Stimulated activated CD8-positive, alpha-beta memory T cell treated with anti-CD3 and anti-CD28 coated beads, Interleukin-12 subunit alpha, Interleukin-12 subunit beta, amount 100 ng/mL, for 4 hours (primary cell): Measurements from ENCODE around the gene MYO18B.

Experiments used
- DNase-seq: peaks from one replicate; pipeline ENCODE4 v3.0.0-alpha.2; 2020; ENCODE audit warnings: low read depth

MYO18B gene

GRCh38 chr22:25714070-25714469 lies 27.9 kb upstream of the MYO18B start:
- DNase-seq: no peak

DNA sequence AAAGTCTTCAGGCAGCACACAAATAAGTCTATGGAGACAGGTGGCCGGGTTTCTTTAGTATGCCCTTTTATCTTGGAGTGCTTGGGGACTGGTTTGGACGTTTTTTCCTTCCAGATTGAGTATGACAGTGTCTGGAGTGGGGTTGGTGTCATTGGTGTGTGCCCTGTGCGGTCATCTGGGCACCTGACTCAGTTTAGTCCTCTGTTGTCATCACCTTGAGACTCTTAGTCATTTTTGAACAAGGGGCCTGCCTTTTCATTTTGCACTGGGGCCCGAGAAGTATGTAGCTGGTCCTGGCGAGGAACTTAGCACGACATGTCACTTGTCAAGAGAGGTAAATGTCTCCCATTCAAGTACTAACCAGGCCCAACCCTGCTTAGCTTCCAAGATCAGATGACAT lies 27.2 kb upstream of the MYO18B start:
- DNase-seq: no peak

DNA sequence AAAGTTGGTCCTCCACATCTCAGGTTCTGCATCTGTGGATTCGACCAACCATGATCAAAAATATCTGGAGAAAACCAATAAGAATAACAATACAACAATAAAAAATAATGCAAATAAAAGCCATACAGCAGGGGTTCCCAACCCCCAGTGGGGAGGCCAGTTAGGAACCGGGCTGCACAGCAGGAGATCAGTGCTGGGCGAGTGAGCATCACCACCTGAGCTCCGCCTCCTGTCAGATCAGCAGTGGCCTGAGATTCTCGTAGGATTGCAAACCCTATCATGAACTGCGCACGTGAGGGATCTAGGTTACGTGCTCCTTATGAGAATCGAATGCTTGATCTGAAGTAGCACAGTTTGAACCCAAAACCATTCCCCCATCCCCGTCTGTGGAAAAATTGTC lies 25.4 kb upstream of the MYO18B start:
- DNase-seq: no peak

GRCh38 chr22:25718135-25718840 lies 23.7 kb upstream of the MYO18B start:
- DNase-seq: no peak

DNA sequence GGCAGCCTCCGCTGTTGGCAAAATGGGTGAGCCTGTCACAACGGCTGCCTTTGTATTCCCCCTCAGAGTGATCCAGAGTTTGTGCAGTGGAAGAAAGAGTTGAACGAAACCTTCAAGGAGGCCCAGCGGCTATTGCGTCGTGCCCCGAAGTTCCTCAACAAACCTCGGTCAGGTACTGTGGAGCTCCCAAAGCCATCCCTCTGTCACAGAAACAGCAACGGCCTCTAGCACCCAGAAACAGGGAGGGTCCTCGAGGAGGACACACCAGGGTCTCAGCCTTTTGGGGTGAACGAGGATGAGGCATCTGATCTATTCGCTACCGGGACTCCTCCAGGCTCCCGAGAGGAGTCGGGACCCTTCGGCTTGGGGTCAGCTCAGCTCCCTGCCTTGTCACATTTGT lies 19.8 kb upstream of the MYO18B start:
- DNase-seq: no peak

GRCh38 chr22:25722626-25723025 lies 19.4 kb upstream of the MYO18B start:
- DNase-seq: no peak

DNA sequence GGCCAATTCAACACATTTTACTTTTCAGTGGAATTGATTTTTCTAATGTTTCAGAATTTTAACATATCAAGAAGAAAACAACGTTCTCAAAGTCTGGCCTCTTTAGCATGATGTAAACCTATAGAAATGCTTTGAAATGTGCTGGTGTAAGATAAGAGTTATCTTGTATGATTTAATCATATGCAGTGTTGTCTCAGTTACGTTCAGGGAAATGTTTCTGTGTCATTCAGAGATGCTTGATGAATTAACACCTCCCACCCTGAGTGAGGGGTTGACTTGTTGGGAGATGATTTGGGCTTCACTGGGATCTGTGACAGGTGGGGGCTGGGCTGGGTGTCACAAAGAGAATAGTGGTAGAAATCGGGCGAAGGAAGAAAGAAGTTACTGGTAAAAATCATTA lies 15.7 kb upstream of the MYO18B start:
- DNase-seq: no peak

GRCh38 chr22:25728071-25728470 lies 13.9 kb upstream of the MYO18B start:
- DNase-seq: no peak

GRCh38 chr22:25729016-25729995 lies 12.7 kb upstream of the MYO18B start:
- DNase-seq: no peak

- no peak for DNase-seq
Observed at GRCh38 chr22:25735650-25736049, 6.3 kb upstream of the MYO18B start.

DNA sequence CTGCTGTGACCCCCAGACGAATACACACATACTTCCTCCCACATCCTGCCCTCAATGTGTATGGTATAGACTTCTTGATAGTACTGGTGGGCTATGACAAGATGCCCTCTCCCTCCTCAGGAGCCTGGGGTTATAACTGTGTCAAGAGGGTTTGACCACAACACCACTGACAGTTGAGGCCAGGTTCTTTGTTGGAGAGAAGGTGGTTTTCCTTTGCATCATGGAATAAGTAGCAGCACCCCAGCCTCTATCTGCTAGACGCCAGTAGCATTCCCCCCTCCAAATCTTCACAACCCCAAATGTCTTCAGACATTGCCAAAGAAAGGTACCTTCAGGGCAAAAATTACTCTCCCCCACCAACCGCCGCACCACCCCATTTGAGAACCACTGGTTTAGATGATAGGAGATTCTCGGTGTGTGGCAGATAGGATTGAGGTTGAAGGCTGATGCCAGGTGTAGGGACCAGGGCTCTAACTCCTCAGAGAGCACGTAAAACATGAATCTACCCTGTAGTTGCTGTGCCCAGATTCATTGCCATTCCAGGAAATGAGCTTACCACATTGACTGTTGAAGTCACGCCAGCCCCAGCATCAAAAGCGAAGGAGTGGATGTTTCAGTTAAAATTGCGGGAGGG lies 5.5 kb upstream of the MYO18B start:
- no peak for DNase-seq

- DNase-seq: no peak
Observed at GRCh38 chr22:25739659-25740344, 2.2 kb upstream of the MYO18B start.

GRCh38 chr22:25742918-25743708 lies 1.1 kb downstream of the MYO18B start:
- DNase-seq: no peak

DNA sequence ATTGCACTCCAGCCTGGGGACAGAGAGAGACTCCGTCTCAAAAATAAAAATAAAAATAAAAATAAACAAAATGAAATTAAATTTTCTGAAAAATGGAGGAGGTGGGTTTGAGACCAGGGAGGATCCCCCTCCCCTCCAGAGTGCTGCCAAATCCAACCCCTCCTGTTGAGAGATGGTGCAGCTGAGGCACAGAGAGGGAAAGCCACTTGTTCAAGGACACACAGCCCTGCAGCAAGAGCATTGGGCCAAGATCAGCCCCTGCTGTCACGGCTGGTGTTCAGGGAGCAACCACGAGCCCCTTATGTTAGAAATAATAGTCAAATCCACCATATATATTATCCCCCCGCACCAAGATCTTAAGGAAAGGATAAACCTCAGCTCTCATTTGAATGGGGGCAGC lies 2.7 kb downstream of the MYO18B start:
- no peak for DNase-seq

DNA sequence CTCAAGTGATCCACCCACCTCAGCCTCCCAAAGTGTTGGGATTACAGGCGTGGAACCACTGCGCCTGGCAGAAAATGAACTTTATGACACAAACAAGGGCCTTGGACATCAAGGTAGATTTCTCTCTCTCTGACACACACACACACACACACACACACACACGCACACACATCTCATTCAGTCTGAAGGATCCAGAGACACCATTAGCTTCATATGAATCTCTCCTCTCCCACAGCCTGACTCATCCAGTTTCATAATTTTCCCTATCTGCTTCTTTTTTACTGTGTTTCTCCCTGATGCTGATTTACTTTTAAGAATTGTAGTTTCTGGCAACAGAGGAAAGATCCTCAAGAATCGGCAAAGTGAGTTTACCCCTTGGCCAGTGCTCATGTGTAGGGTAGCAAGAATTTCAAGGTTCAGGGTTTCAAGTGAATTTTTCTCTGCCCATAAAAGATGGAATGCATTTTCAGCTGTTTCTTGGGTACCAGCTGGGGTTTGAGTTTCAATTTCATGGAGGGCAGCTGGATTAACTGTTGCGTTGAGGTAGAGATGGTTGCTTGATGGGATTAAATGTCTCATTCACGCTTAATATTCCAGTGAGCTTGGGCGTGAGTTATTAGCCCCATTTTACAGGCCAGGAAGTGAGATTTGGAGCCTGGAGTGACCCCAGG lies 3.5 kb downstream of the MYO18B start:
- no peak for DNase-seq

- no peak for DNase-seq
Observed at GRCh38 chr22:25746012-25746373, 4.0 kb downstream of the MYO18B start.

DNA sequence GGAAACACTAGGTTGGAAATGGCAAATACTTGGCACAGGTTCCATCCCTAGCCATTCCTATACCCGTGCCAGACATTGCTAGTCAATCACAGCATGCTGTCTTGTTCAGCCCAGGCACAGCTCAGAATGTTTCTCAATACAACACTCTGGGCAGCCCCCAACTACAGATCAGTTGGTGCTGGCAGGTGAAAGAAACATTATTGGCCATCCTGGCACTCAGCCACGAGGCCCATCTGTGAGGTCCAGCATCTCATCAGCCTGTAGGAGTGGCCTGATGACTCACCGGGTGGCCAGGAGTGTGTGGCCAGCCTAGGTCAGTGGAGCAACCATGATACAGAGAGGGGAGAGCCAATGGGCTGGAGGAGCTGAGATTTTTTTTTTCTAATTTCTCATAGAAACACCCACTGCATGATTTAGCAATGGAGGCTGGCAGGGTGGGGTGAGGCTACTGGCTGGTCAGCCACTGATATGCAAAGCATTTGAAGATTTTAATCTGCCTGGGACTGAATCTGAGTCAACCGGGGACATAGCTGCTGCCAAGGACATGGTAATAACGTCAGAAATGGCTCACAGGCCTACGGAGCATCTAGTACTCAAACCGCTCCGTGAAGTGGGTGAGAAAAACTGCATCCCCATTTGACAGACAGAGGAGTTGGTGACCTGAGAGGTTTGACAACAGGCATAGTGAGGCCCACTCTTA lies 5.4 kb downstream of the MYO18B start:
- DNase-seq: no peak

- no peak for DNase-seq
Observed at GRCh38 chr22:25748140-25748539, 6.2 kb downstream of the MYO18B start.

DNA sequence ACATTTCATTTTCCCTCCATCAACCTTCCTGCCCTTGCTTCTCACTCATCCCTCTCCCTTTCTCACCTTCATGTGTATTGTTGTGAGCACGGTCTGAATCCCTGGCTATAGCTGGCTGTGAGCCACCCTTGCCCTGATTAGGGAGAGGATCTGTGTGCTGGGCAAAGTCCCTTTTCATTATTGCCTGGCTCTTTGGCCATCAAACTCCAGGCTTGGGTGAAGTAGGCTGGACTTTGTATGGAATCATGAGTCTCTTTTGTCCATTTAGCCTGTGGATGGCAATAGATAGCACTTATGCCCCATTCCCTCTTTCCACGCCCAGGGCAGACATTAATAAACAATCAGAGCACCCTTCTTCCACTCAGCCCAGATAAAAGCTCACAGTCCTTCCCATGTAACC lies 6.7 kb downstream of the MYO18B start:
- DNase-seq: no peak

GRCh38 chr22:25749420-25750169 lies 7.6 kb downstream of the MYO18B start:
- no peak for DNase-seq
